GM12892 (cell line): Measurements from ENCODE around the gene SCFD2.

Experiments
- POLR2A ChIP-seq: IDR thresholded peaks from 2 replicates; pipeline ENCODE4 v1.6.1; 2011; ENCODE audit warnings: low read depth, low read length, control low read depth
- TAF1 ChIP-seq: IDR thresholded peaks from 2 replicates; pipeline ENCODE4 v1.6.1; 2011; ENCODE audit warnings: low read depth, mild to moderate bottlenecking, control low read depth, low read length, borderline replicate concordance

DNA sequence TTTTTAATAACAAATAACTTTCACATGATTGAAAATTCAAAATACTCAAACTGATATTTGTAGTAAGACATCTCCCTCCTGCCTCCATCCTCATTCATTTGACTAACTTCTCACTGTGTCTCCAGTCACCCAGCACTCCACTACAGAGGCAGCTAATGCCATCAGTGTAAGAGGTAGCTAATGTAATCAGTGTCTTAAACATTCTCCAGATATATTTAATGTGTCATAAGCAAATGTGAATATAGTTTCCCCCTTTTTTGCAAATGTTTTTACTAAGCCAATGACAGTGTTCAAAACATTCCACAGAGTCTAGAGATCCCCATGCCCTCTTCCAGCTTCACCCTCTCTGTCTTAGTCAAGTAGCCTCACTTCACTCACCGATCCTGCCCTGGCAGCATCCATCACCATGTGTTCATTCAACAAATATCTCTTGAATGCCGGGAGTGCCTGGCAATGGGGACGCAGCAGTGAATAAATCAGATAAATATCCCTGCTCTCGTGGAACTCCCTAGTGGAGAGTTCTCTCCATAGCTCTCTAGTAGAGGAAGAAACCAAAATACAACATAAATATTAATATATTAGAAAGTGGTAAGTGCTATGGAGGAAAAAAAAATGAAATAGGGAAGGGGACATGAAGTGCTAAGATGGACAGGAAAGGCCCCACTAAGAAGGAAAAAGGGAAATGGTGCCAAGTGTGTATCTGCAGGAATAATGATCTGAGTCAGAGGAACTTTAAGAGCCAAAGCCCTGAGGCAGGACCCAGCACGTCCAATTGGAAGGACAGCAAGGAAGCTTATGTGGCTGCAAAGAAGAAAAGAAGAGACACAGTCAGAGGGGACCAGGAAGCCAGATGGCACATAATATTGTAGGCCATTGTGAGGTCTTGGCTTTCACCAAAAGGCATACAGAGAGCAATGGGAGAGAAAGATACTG lies 18.7 kb downstream of the SCFD2 start:
- TF ChIP-seq POLR2A (no peak), TAF1 (no peak)
